B cell (primary cell): Measurements from ENCODE around the gene FAM131C. TPM values are rescaled to one million over a fixed set of nuclear protein-coding genes. Genes with fewer than 3 reads are reported as not detected.

Experiments used
- ATAC-seq: fragments of 200-7000 bp; cut with Tn5 transposase; one replicate; pipeline ENCODE4 v1.10.0; 2021; ENCODE audit warnings: low read depth, mild to moderate bottlenecking, moderate number of reproducible peaks, moderate library complexity
- CTCF ChIA-PET: fragments of 350-600 bp; sonication (Branson Sonifier 250); formaldehyde crosslinking; loops from one replicate; lab custom pipeline; 2021; ENCODE audit warnings: antibody characterized with exemption, inconsistent platforms; lab: Charles Lee
- POLR2A ChIA-PET: fragments of 350-600 bp; sonication (Branson Sonifier 250); formaldehyde crosslinking; loops from one replicate; lab custom pipeline; 2021; ENCODE audit warnings: antibody characterized with exemption; lab: Charles Lee
- DNase-seq: peaks from one replicate; pipeline ENCODE4 v3.0.0; 2013
- H2AFZ ChIP-seq: 2 replicates; pipeline ENCODE4 v1.6.1; 2012; ENCODE audit warnings: mild to moderate bottlenecking, low read depth, low read length; ENCODE audit not compliant: insufficient read depth, poor library complexity, severe bottlenecking
- H3K27ac ChIP-seq, 2 donors: 1 replicate in 1 of 2; 2 replicates in 1 of 2; pipeline ENCODE4 v1.5.1; 2012 to 2013; ENCODE audit warnings: low read length in 2 of 2, mild to moderate bottlenecking in 2 of 2, moderate library complexity in 1 of 2
- H3K27me3 ChIP-seq, 4 experiments: fragments of 200-600 bp in 1 of 4; sonication (generic) in 1 of 4; replicated peaks in 1 of 4; 1 replicate in 2 of 4; 2 replicates in 2 of 4; pipeline versions ENCODE4 v1.6.1 to v1.7.0; 2013 to 2016; ENCODE audit warnings: low read length in 3 of 4, mild to moderate bottlenecking in 2 of 4, mixed read lengths in 1 of 4, moderate library complexity in 1 of 4; ENCODE audit not compliant: insufficient read depth in 4 of 4, control insufficient read depth in 3 of 4; ENCODE audit errors: control extremely low read depth in 1 of 4
- H3K36me3 ChIP-seq, 2 experiments: replicated peaks in 1 of 2; 1 replicate in 1 of 2; 2 replicates in 1 of 2; pipeline versions ENCODE4 v1.6.1 to v1.7.1; 2013; ENCODE audit warnings: low read length in 1 of 2; ENCODE audit not compliant: insufficient read depth in 2 of 2, control insufficient read depth in 1 of 2; ENCODE audit errors: control extremely low read depth in 1 of 2, extremely low read depth in 1 of 2
- H3K4me1 ChIP-seq, 2 donors: fragments of 200-600 bp in 1 of 2; sonication (generic) in 1 of 2; 1 replicate in 1 of 2; 2 replicates in 1 of 2; pipeline versions ENCODE4 v1.5.1 to v1.6.1; 2013 to 2017; ENCODE audit warnings: low read length in 2 of 2; ENCODE audit not compliant: control insufficient read depth in 2 of 2, insufficient read depth in 2 of 2
- H3K4me2 ChIP-seq: replicated peaks from 2 replicates; pipeline ENCODE3; 2012; ENCODE audit warnings: mild to moderate bottlenecking, low read depth, low read length; ENCODE audit not compliant: poor library complexity, severe bottlenecking
- H3K4me3 ChIP-seq, 5 experiments: fragments of 200-600 bp in 1 of 5; sonication (generic) in 1 of 5; 1 replicate in 3 of 5; 2 replicates in 2 of 5; pipeline versions ENCODE4 v1.5.1 to v1.7.0; 2011 to 2016; ENCODE audit warnings: low read length in 4 of 5, mild to moderate bottlenecking in 4 of 5, low read depth in 2 of 5, control low read depth in 1 of 5, moderate library complexity in 1 of 5; ENCODE audit not compliant: insufficient read depth in 1 of 5; ENCODE audit errors: control extremely low read depth in 1 of 5, extremely low read depth in 1 of 5
- H3K79me2 ChIP-seq: fragments of 200-600 bp; sonication (generic); one replicate; pipeline ENCODE4 v1.6.0; 2016; ENCODE audit warnings: low read length; ENCODE audit not compliant: control insufficient read depth, insufficient read depth
- H3K9ac ChIP-seq: fragments of 200-600 bp; sonication (generic); 2 replicates; pipeline ENCODE4 v1.6.1; 2017; ENCODE audit warnings: mild to moderate bottlenecking, low read length, moderate library complexity
- H3K9me3 ChIP-seq, 3 donors: one replicate each; pipeline versions ENCODE4 v1.6.1 to v1.7.1; 2013; ENCODE audit warnings: low read length in 2 of 3; ENCODE audit not compliant: control insufficient read depth in 2 of 3, insufficient read depth in 1 of 3; ENCODE audit errors: control extremely low read depth in 1 of 3
- H4K20me1 ChIP-seq: 2 replicates; pipeline ENCODE4 v1.6.0; 2012; ENCODE audit warnings: mild to moderate bottlenecking, low read length; ENCODE audit not compliant: insufficient read depth, control insufficient read depth, poor library complexity, severe bottlenecking
- H3K27ac Mint-ChIP-seq: one replicate; pipeline ENCODE4 v1.8.0; 2021; ENCODE audit warnings: mixed read lengths
- H3K27me3 Mint-ChIP-seq: one replicate; pipeline ENCODE4 v1.8.0; 2021; ENCODE audit warnings: mixed read lengths
- H3K4me1 Mint-ChIP-seq: one replicate; pipeline ENCODE4 v1.8.0; 2021; ENCODE audit warnings: mixed read lengths
- H3K4me3 Mint-ChIP-seq: one replicate; pipeline ENCODE4 v1.8.0; 2021; ENCODE audit warnings: mixed read lengths
- H3K9me3 Mint-ChIP-seq: one replicate; pipeline ENCODE4 v1.8.0; 2022; ENCODE audit warnings: mixed read lengths; ENCODE audit not compliant: insufficient read depth
- CTCF ChIP-seq: fragments of 200-600 bp; IDR thresholded peaks from one replicate; pipeline ENCODE4 v1.8.0; 2022; ENCODE audit warnings: antibody characterized with exemption, mild to moderate bottlenecking
- EZH2 ChIP-seq: IDR thresholded peaks from 2 replicates; pipeline ENCODE4 v1.6.1; 2012; ENCODE audit warnings: borderline replicate concordance, low read depth, mild to moderate bottlenecking, moderate library complexity, low read length; ENCODE audit not compliant: insufficient read depth, poor library complexity, severe bottlenecking
- WGBS: methylation state at CpG from one replicate; pipeline ENCODE4 v1.1.5; 2013; ENCODE audit warnings: missing lambda C conversion rate; ENCODE audit not compliant: insufficient coverage; 5-methylcytosine and 5-hydroxymethylcytosine counted together
- intact Hi-C: fragments of 100-400 bp; cut with micrococcal nuclease; formaldehyde crosslinking; loops from one replicate; pipeline ENCODE4 v1.10.0; 2022
- polyA plus RNA-seq: library from polyadenylated mRNA; depleted of rRNA; stranded (reverse); fragments of >200 nt; gene quantifications from 2 replicates; pipeline ENCODE4 v1.2.3, GENCODE V29; 2012
- total RNA-seq, 2 donors: library from RNA; stranded (reverse); fragments of 120-200 nt in 1 of 2; gene quantifications; 1 replicate in 1 of 2; 2 replicates in 1 of 2; pipeline versions ENCODE4 v1.2.3 to v1.2.4, GENCODE V29; 2013 to 2022

Gene FAM131C
- total and polyA plus RNA-seq, 2 donors (not counting 1 experiment from before 2014, with no cell fraction given): 0.37 TPM; not detected in 1

GRCh38 chr1:16015960-16016901, 57.2 kb downstream of the FAM131C start:
- Histone ChIP-seq H3K27me3 (no peaks in the 10 kb centered on the region), H4K20me1 (no peaks in the 10 kb centered on the region), H3K9ac (no peak overlapping the region), H2AFZ (no peak overlapping the region), H3K27ac (no peak overlapping the region), H3K79me2 (no peaks in the 10 kb centered on the region), H3K9me3 (no peaks in the 10 kb centered on the region), H3K36me3 (no peaks in the 10 kb centered on the region), H3K4me1 (peaks cover 18 to 32% of the 10 kb centered on the region in 2 donors), H3K4me2 (no peak overlapping the region), H3K4me3 (no peak overlapping the region)
- WGBS: 87% methylated on average over 17 of the region's 23 CpGs
- ATAC-seq (no peak), DNase-seq (no peak)
- Mint-ChIP-seq H3K4me1 (peaks cover 28% of the 10 kb centered on the region), H3K27me3 (no peaks in the 10 kb centered on the region), H3K4me3 (no peak overlapping the region), H3K27ac (no peak overlapping the region), H3K9me3 (no peaks in the 10 kb centered on the region)
- CTCF ChIA-PET: interaction anchor here (0.9 to 3.6 kb wide), 2 partner anchors 8 to 1432 kb away, joined by 3 to 15 read pairs; no protein-coding TSS in a partner anchor
- TF ChIP-seq CTCF (no peak), EZH2 (no peak)
- POLR2A ChIA-PET: interaction anchor here (0.6 kb wide), 1 partner anchor 151 kb away, joined by 3 read pairs; no protein-coding TSS in a partner anchor
- intact Hi-C loops: no loop called here

- TF ChIP-seq EZH2: no peak
- no peak for TF ChIP-seq CTCF
- H3K27me3 ChIP-seq: no peaks in the 10 kb centered on the region
- H3K4me2 ChIP-seq: no peak overlapping the region
- no peak overlapping the region for H3K4me3 ChIP-seq
- no peaks in the 10 kb centered on the region for H4K20me1 ChIP-seq
- H3K9me3 Mint-ChIP-seq: no peaks in the 10 kb centered on the region
- ATAC-seq (no peak), DNase-seq (no peak)
- ChIA-PET CTCF (no interaction called here), POLR2A (no interaction called here)
- H3K79me2 ChIP-seq: no peaks in the 10 kb centered on the region
- no peak overlapping the region for H3K27ac ChIP-seq
- H3K27me3 Mint-ChIP-seq: no peaks in the 10 kb centered on the region
- H3K4me1 Mint-ChIP-seq: peaks cover 28% of the 10 kb centered on the region
- H3K9ac ChIP-seq: no peak overlapping the region
- no peak overlapping the region for H3K4me3 Mint-ChIP-seq
- H3K36me3 ChIP-seq: no peaks in the 10 kb centered on the region
- no peaks in the 10 kb centered on the region for H3K9me3 ChIP-seq
- peak overlapping the region; percentile 46 for H3K27ac Mint-ChIP-seq
- H3K4me1 ChIP-seq: peaks cover 18 to 32% of the 10 kb centered on the region in 2 donors
- WGBS: 93% methylated on average over 22 of the region's 25 CpGs
- no peak overlapping the region for H2AFZ ChIP-seq
- intact Hi-C loops: no loop called here
Measured at GRCh38 chr1:16015491-16015890, 58.0 kb downstream of the FAM131C start.
